Measurements from ENCODE around the gene CYP27B1. TPM values are rescaled to one million over a fixed set of nuclear protein-coding genes. Genes with fewer than 3 reads are reported as not detected.
"Not testable (repeated sequence)": the region's sequence is repeated elsewhere in the genome, so short reads cannot be mapped to it uniquely, and the experiment has no call there.

CYP27B1 gene
- total RNA-seq, 1 experiment from 2014 or later: 1.8 TPM

- no peak for DNase-seq (ENCODE audit: low read depth)
These were observed 17.0 kb upstream of the CYP27B1 start for GRCh38 chr12:57783861-57784260.

GRCh38 chr12:57783466-57783801, 16.6 kb upstream of the CYP27B1 start:
- no peak for DNase-seq (ENCODE audit: low read depth)

- peak; percentile 90 for DNase-seq (ENCODE audit: low read depth)
These were observed 16.0 kb upstream of the CYP27B1 start, which contains the start of gene TSFM for GRCh38 chr12:57782608-57783465. TSS of gene TSFM (plus strand) at chr12:57782787. CDS start at chr12:57782802, 15 bp downstream.

- DNase-seq (ENCODE audit: low read depth): no peak
These were observed 15.3 kb upstream of the CYP27B1 start for GRCh38 chr12:57782243-57782607.

GRCh38 chr12:57781801-57782200, 14.9 kb upstream of the CYP27B1 start:
- DNase-seq (ENCODE audit: low read depth): no peak

- DNase-seq (ENCODE audit: low read depth): no peak
These were observed 14.4 kb upstream of the CYP27B1 start for GRCh38 chr12:57781244-57781643.

- DNase-seq (ENCODE audit: low read depth): no peak
These were observed 13.5 kb upstream of the CYP27B1 start for GRCh38 chr12:57780284-57780897.

- DNase-seq (ENCODE audit: low read depth): peak; percentile 64
These were observed 12.9 kb upstream of the CYP27B1 start for GRCh38 chr12:57779736-57780135.

GRCh38 chr12:57777911-57778310, 11.0 kb upstream of the CYP27B1 start:
- no peak for DNase-seq (ENCODE audit: low read depth)

- DNase-seq (ENCODE audit: low read depth): no peak
These were observed 10.5 kb upstream of the CYP27B1 start for GRCh38 chr12:57777367-57777766.

GRCh38 chr12:57776247-57776587, 9.3 kb upstream of the CYP27B1 start:
- DNase-seq (ENCODE audit: low read depth): no peak

GRCh38 chr12:57775563-57776246, 8.8 kb upstream of the CYP27B1 start:
- DNase-seq (ENCODE audit: low read depth): no peak

GRCh38 chr12:57775044-57775443, 8.2 kb upstream of the CYP27B1 start:
- DNase-seq (ENCODE audit: low read depth): no peak

- DNase-seq (ENCODE audit: low read depth): not testable (repeated sequence)
These were observed 7.8 kb upstream of the CYP27B1 start for GRCh38 chr12:57774634-57775033.

GRCh38 chr12:57772429-57773322, 5.8 kb upstream of the CYP27B1 start, which contains the start of gene EEF1AKMT3:
TSS of gene EEF1AKMT3 (plus strand) at chr12:57772614. CDS start at chr12:57772725, 111 bp downstream.
- DNase-seq (ENCODE audit: low read depth): peak; percentile 64

- DNase-seq (ENCODE audit: low read depth): peak; percentile 96
These were observed 5.1 kb upstream of the CYP27B1 start, which contains the start of gene METTL1 for GRCh38 chr12:57771873-57772428. TSS of gene METTL1 (minus strand) at chr12:57772105. CDS start at chr12:57772083, 22 bp downstream.

GRCh38 chr12:57771236-57771872, 4.5 kb upstream of the CYP27B1 start:
- DNase-seq (ENCODE audit: low read depth): peak; percentile 90

GRCh38 chr12:57770734-57771133, 3.9 kb upstream of the CYP27B1 start:
- DNase-seq (ENCODE audit: low read depth): no peak

GRCh38 chr12:57769594-57769993, 2.7 kb upstream of the CYP27B1 start:
- no peak for DNase-seq (ENCODE audit: low read depth)

- no peak for DNase-seq (ENCODE audit: low read depth)
These were observed 998 bp upstream of the CYP27B1 start for GRCh38 chr12:57767876-57768275.

GRCh38 chr12:57767305-57767698, 424 bp upstream of the CYP27B1 start:
- DNase-seq (ENCODE audit: low read depth): no peak

Measured in M059J (cell line).